ENCODE measurements around the gene ADGRE2. TPM values are rescaled to one million over a fixed set of nuclear protein-coding genes. Genes with fewer than 3 reads are reported as not detected.
"Not testable (repeated sequence)": the region's sequence is repeated elsewhere in the genome, so short reads cannot be mapped to it uniquely, and the experiment has no call there.

The ADGRE2 gene
- total and polyA plus RNA-seq, 4 donors: 2.8 to 40.2 (median 14.9) TPM

DNA sequence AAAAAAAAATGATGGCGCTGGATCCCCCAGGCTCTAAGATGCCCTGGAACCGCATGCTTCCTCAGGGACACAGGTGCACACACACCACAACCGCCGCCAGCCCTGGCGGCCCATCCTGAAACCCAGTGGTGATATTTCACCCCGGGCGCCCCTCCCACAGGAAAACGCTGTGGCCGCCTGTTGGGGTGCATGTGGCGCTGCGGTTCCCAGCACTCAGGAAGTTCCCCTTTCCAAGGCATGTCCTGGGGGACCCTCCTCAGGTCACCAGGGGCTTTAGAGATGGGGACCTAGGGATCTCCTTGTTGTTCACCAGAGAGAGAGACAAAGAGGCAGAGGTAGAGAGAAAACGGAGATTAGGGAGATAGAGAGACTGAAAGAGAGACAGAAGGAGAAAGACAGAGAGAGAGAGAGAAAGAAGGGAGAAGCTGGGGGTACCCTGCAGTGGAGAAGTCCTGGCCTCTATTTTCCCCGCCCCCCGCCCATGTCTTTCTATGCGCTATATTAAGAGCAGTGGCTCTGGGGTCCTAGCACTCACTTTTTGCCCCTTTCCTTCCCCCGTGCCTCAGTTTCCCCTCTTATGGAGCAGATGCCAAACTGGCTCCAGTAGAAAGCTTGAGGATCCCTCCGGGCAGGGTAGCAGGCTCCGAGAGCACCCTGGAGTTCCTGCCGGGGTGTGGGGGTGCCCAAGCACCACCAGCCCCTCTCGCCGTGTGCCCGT lies 2.3 kb downstream of the ADGRE2 start:
- WGBS, 2 donors: 2 to 4% methylated on average over 21 to 22 of the region's 22 CpGs
- TF ChIP-seq, protein P1, sequence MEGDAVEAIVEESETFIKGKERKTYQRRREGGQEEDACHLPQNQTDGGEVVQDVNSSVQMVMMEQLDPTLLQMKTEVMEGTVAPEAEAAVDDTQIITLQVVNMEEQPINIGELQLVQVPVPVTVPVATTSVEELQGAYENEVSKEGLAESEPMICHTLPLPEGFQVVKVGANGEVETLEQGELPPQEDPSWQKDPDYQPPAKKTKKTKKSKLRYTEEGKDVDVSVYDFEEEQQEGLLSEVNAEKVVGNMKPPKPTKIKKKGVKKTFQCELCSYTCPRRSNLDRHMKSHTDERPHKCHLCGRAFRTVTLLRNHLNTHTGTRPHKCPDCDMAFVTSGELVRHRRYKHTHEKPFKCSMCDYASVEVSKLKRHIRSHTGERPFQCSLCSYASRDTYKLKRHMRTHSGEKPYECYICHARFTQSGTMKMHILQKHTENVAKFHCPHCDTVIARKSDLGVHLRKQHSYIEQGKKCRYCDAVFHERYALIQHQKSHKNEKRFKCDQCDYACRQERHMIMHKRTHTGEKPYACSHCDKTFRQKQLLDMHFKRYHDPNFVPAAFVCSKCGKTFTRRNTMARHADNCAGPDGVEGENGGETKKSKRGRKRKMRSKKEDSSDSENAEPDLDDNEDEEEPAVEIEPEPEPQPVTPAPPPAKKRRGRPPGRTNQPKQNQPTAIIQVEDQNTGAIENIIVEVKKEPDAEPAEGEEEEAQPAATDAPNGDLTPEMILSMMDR (IDR thresholded peaks at IDR 0.05; ENCODE audit: control extremely low read depth, extremely low read depth): no peak
- Histone ChIP-seq H3K4me3 (no peak overlapping the region), H3K36me3 (ENCODE audit: control insufficient read depth in 4 of 4, insufficient read depth in 4 of 4, low read length in 4 of 4) (no peaks in the 10 kb centered on the region), H3K4me1 (ENCODE audit: control insufficient read depth in 5 of 5, insufficient read depth in 5 of 5, low read length in 5 of 5) (peaks cover 0 to 7% (median 0%) of the 10 kb centered on the region in 5 donors), H3K27ac (ENCODE audit: low read depth in 1 of 2, low read length in 1 of 2) (no peak overlapping the region), H3K27me3 (ENCODE audit: control insufficient read depth in 3 of 3, insufficient read depth in 3 of 3, low read length in 2 of 3) (peaks cover 0 to 7% (median 2%) of the 10 kb centered on the region in 3 donors), H3K9me3 (ENCODE audit: control insufficient read depth in 4 of 4, insufficient read depth in 3 of 4, low read length in 3 of 4) (peaks cover 0 to 7% (median 0%) of the 10 kb centered on the region in 4 donors), H3K9ac (ENCODE audit: insufficient read depth in 1 of 2, low read length in 2 of 2) (no peak overlapping the region)
- ATAC-seq (ENCODE audit: insufficient read depth, low FRiP score) (no peak), DNase-seq (no peak)

DNA sequence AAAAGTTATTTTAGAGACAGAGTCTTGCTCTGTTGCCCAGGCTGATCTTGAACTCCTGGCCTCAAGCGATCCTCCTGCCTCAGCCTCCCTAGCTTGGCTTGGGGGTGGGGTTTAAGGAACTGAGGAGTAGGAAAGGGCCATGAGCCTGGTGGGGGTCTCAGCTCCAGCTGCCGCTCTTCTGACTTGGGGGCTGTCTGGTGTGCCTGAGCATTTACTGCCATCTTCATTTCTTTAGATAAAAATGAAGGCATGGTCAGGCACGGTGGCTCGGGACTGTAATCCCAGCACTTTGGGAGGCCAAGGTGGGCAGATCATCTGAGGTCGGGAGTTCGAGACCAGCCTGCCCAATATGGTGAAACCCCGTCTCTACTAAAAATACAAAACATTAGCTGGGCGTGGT lies 3.0 kb downstream of the ADGRE2 start:
- not testable (repeated sequence) for H3K36me3 ChIP-seq (ENCODE audit: control insufficient read depth in 4 of 4, insufficient read depth in 4 of 4, low read length in 4 of 4); H3K27me3 ChIP-seq (ENCODE audit: control insufficient read depth in 3 of 3, insufficient read depth in 3 of 3, low read length in 2 of 3); ATAC-seq (ENCODE audit: insufficient read depth, low FRiP score); H3K4me1 ChIP-seq (ENCODE audit: control insufficient read depth in 5 of 5, insufficient read depth in 5 of 5, low read length in 5 of 5); DNase-seq; H3K9ac ChIP-seq (ENCODE audit: insufficient read depth in 1 of 2, low read length in 2 of 2); H3K9me3 ChIP-seq (ENCODE audit: control insufficient read depth in 4 of 4, insufficient read depth in 3 of 4, low read length in 3 of 4); H3K4me3 ChIP-seq; H3K27ac ChIP-seq (ENCODE audit: low read depth in 1 of 2, low read length in 1 of 2)
- WGBS, 2 donors: 56 to 58% methylated on average over 8 of the region's 8 CpGs

DNA sequence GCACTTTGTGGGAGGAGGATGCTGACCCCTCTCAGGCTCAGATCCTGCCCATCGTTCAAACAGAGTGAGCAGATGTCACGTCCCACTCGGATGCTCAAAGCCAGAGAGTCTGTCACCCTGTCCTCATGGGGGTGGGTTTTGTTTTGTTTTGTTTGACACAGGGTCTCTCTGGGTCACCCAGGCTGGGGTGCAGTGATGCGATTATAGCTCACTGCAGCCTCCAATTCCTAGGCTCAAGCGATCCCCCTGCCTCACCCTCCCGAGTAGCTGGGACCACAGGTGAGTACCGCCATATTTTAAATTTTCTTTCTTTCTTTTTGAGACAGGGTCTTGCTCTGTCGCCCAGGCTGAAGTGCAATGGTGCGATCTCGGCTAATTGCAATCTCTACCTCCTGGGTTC lies 4.0 kb downstream of the ADGRE2 start:
- Histone ChIP-seq H3K36me3 (ENCODE audit: control insufficient read depth in 4 of 4, insufficient read depth in 4 of 4, low read length in 4 of 4) (no peaks in the 10 kb centered on the region), H3K9me3 (ENCODE audit: control insufficient read depth in 4 of 4, insufficient read depth in 3 of 4, low read length in 3 of 4) (peaks cover 0 to 8% (median 0%) of the 10 kb centered on the region in 4 donors), H3K4me3 (no peak overlapping the region), H3K27ac (ENCODE audit: low read depth in 1 of 2, low read length in 1 of 2) (no peak overlapping the region), H3K4me1 (ENCODE audit: control insufficient read depth in 5 of 5, insufficient read depth in 5 of 5, low read length in 5 of 5) (peaks cover 0 to 7% (median 0%) of the 10 kb centered on the region in 5 donors), H3K27me3 (ENCODE audit: control insufficient read depth in 3 of 3, insufficient read depth in 3 of 3, low read length in 2 of 3) (peaks cover 0 to 7% (median 2%) of the 10 kb centered on the region in 3 donors), H3K9ac (ENCODE audit: insufficient read depth in 1 of 2, low read length in 2 of 2) (no peak overlapping the region)
- 76% methylated on average over 10 of the region's 10 CpGs for WGBS, 2 donors
- ATAC-seq (ENCODE audit: insufficient read depth, low FRiP score): no peak
- TF ChIP-seq, protein P1 (IDR thresholded peaks at IDR 0.05; ENCODE audit: control extremely low read depth, extremely low read depth): no peak
- no peak for DNase-seq

DNA sequence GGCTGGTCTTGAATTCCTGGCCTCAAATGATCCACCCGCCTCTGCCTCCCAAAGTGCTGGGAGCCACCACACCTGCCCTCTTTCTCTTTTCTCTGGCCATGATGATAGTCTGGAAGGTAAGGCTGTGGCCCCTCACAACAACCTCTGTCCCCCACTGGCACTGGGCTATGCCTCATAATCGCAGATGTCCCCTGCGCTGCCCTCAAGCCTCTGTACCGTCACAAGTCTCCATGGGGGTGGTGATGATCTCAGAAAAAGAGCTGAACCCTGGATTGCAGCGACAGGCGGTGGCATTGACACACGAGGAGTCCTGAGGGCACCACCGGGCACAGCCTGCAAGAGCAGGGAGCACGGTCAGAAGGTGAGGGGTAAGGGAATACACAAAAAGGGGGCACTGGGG lies 4.6 kb downstream of the ADGRE2 start:
- ATAC-seq (ENCODE audit: insufficient read depth, low FRiP score); H3K9ac ChIP-seq (ENCODE audit: insufficient read depth in 1 of 2, low read length in 2 of 2); H3K4me3 ChIP-seq; H3K4me1 ChIP-seq (ENCODE audit: control insufficient read depth in 5 of 5, insufficient read depth in 5 of 5, low read length in 5 of 5); H3K9me3 ChIP-seq (ENCODE audit: control insufficient read depth in 4 of 4, insufficient read depth in 3 of 4, low read length in 3 of 4); DNase-seq; H3K36me3 ChIP-seq (ENCODE audit: control insufficient read depth in 4 of 4, insufficient read depth in 4 of 4, low read length in 4 of 4); H3K27me3 ChIP-seq (ENCODE audit: control insufficient read depth in 3 of 3, insufficient read depth in 3 of 3, low read length in 2 of 3); H3K27ac ChIP-seq (ENCODE audit: low read depth in 1 of 2, low read length in 1 of 2): not testable (repeated sequence)
- WGBS, 2 donors: 70 to 85% methylated on average over 8 to 9 of the region's 9 CpGs

All from lung (tissue), 12 donors.